Measurements from ENCODE around the gene IER5.
A peak's percentile ranks its signal among the peaks of the same experiment; 100 is the strongest.
"Not testable (repeated sequence)": the region's sequence is repeated elsewhere in the genome, so short reads cannot be mapped to it uniquely, and the experiment has no call there.

IER5 gene

DNA sequence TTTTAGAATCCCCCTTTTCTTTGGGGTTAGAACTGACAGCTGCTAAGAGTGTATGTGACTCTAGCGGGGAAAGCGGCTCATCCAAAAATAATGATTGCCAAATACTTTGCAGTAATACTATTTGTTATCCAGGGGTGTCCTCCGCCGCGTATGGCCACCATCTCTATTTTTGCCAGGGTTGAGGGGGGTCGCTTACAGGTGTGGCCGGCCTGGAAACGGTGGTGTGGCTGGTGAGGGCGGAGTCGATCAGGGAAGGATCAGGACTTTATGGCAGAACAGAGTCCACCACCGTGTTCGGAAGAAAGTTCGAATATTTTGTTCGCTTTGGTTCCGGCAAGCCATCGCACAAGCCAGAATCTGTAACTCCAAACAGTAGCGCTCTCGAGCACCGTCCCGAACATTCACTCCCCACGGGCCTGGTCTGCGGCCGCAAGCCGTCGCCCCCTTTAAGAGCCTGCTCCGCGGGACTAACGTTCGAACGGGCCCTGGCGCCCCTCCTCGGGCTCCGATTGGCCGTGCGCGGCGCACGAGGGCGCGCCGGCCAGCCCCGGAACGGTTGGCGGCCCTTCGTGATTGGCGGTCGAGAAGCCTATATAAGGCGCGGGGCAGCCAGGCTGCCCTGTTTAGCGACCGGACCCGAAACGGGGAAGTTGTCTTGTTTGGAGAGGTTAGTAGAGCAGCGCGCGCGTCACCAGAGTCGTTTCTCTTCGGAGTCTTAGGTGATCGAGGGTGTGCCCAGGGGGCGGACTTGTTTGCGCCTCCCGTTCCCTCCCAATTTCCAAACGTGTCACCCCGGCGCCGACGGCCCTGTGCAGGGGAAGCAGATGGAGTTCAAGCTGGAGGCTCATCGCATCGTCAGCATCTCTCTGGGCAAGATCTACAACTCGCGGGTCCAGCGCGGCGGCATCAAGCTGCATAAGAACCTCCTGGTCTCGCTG is at the start of gene IER5:
IER5 (plus strand) TSS at position 622 of the 938 bp plus-strand sequence; CDS start at position 825, 203 bp downstream.
- H3K4me3 ChIP-seq, result peak within 1 kb of the TSS; percentile 79
- DNase-seq (ENCODE audit: low spot score in 2 of 2), result peak; percentile 91 to 96
- no peaks in the 10 kb centered on the region for H3K27me3 ChIP-seq (ENCODE audit: low read depth)
- no peaks in the 10 kb centered on the region; the same call in none of the 2 replicates for H3K36me3 ChIP-seq (replicated peaks)
- H3K4me1 ChIP-seq, result peaks cover 23% of the 10 kb centered on the region
- in situ Hi-C loops (cut with MboI; ENCODE audit: low sequenced_read_pairs), result no loop called here
- H3K9me3 ChIP-seq, result no peaks in the 10 kb centered on the region

DNA sequence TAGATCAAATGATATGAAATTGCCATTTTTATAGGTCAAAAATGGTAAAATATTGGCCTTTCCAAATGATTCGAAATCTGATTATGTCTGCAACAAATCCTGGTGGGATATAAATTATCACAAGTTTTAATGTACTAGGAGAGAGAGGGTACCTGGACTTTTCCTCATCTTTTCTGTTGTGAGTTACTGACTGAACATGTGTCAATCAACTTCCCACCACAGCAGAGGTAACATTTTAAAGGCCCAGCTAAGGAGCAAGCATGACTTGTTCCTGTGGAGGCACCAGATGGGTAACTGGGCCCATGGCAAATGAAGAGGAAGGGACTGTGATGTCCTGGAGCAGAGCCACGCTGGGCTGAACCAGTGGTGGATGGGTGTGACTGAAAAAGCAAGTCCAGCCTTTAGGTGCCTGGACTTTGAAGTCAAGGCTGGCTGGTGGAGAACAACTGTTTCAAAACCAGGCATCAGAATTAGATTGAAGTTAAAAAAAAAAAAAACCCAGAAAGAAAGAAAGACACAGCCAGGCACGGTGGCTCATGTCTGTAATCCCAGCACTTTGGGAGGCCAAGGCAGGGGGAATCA is 48.1 kb upstream of the IER5 start:
- Histone ChIP-seq H3K9me3 (no peaks in the 10 kb centered on the region), H3K4me1 (peaks cover 13% of the 10 kb centered on the region), H3K4me3 (no peak overlapping the region), H3K36me3 (replicated peaks) (no peaks in the 10 kb centered on the region), H3K27me3 (ENCODE audit: low read depth) (no peaks in the 10 kb centered on the region)
- DNase-seq (ENCODE audit: low spot score in 2 of 2), result no peak
- in situ Hi-C loops (cut with MboI; ENCODE audit: low sequenced_read_pairs), result no loop called here

DNA sequence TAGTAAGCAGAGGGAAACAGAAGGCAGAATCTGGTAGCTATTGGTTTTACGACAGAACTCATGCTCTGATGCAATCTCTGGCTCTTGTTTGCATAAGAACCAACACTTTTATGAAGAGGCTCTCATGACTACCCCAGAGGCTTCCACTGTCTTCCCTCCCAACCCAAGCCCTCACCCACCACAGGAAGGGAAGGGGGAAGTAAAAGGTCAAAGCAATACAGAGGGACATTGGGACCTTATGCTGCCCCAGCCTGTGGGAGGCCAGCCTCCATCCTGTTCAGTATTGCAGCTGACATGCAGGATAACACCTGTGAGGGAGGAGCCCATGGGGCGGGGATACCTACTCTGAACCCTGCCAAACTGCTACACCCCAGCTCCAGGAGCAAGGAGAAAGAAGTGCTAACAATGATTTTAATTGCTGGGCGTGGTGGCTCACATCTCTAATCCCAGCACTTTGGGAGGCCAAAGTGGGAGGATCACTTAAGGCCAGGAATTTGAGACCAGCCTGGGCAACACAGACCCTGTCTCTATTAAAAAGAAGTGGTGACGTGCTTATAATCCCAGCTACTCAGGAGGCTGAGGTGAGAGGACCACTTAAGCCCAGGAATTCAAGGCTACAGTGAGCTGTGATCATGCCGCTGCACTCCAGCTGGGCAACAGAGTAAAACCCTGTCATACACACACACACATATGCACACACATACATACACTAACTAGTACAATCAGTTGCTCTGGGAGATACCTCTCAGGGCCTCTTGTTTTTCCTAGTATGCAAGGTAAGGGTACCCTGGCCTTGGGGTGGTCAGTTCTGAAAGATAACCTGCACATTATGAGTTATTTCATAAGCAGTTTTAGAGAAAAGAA is 45.2 kb upstream of the IER5 start:
- H3K4me3 ChIP-seq, result no peak overlapping the region
- in situ Hi-C loops (cut with MboI; ENCODE audit: low sequenced_read_pairs), result no loop called here
- H3K36me3 ChIP-seq (replicated peaks), result no peaks in the 10 kb centered on the region
- H3K9me3 ChIP-seq, result no peaks in the 10 kb centered on the region
- H3K27me3 ChIP-seq (ENCODE audit: low read depth), result no peaks in the 10 kb centered on the region
- peaks cover 13% of the 10 kb centered on the region for H3K4me1 ChIP-seq
- DNase-seq (ENCODE audit: low spot score in 2 of 2), result peak; percentile 53 to 54

DNA sequence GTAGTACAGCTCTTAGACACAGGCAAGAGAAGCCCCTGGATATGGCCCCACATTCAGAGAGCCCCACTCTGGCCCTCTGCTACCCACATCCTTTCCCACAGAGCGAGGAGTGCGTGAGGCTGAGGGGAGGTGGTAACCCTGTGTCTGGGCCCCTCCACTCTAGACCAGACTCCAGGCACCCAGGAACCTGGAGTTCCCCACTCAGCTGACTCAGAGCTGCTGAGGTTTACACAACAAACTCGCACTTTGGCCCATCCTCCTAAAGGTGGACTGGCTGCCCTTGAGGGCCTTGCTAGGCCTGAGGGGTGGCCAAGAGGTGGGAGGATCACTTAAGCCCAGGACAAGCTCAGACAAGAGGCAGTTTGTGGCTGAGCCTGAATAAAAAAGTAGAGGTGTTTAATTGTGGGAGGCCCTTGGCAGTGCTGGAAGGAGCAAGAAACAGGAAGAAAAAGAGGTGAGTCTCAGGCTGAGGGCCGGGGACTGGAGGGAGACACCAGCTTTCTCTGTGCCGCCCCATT is 44.0 kb upstream of the IER5 start:
- in situ Hi-C loops (cut with MboI; ENCODE audit: low sequenced_read_pairs), result no loop called here
- H3K27me3 ChIP-seq (ENCODE audit: low read depth), result no peaks in the 10 kb centered on the region
- H3K36me3 ChIP-seq (replicated peaks), result no peaks in the 10 kb centered on the region
- no peak for DNase-seq (ENCODE audit: low spot score in 2 of 2)
- H3K4me1 ChIP-seq, result peaks cover 13% of the 10 kb centered on the region
- H3K4me3 ChIP-seq, result no peak overlapping the region
- no peaks in the 10 kb centered on the region for H3K9me3 ChIP-seq

DNA sequence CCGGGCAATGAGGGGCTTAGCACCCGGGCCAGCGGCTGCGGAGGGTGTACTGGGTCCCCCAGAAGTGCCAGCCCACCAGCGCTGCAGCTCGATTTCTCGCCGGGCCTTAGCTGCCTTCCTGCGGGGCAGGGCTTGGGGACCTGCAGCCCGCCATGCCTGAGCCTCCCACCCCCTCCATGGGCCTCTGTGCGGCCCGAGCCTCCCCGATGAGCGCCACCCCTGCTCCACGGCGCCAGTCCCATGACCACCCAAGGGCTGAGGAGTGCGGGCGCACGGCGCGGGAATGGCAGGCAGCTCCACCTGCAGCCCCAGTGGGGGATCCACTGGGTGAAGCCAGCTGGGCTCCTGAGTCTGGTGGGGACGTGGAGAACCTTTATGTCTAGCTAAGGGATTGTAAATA is 42.6 kb upstream of the IER5 start:
- DNase-seq (ENCODE audit: low spot score in 2 of 2); H3K9me3 ChIP-seq; H3K36me3 ChIP-seq (replicated peaks); in situ Hi-C loops (cut with MboI; ENCODE audit: low sequenced_read_pairs); H3K4me3 ChIP-seq; H3K27me3 ChIP-seq (ENCODE audit: low read depth): not testable (repeated sequence)
- peaks cover 13% of the 10 kb centered on the region for H3K4me1 ChIP-seq

DNA sequence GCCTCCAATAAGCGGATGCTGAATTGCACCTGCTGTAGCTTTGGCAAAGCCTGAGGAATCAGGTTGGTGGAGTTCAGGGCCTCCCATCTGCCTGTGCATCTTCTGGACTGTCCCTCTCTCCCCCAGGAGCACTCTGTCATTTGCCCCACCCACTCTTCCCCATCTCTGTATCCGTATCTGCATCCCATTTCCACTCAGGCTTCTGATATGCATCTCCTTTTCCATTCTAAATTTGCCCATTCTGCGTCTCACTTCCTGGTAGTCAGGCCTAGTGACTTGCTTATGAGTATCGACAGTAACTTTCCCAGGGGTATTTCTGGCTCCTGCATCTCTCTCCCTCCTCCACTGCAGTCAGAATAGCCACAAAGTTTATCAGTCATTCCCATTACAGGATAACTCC is 39.1 kb upstream of the IER5 start:
- Histone ChIP-seq H3K36me3 (replicated peaks) (no peaks in the 10 kb centered on the region), H3K9me3 (no peaks in the 10 kb centered on the region), H3K27me3 (ENCODE audit: low read depth) (no peaks in the 10 kb centered on the region), H3K4me3 (no peak overlapping the region), H3K4me1 (no peaks in the 10 kb centered on the region)
- no peak for DNase-seq (ENCODE audit: low spot score in 2 of 2)
- in situ Hi-C loops (cut with MboI; ENCODE audit: low sequenced_read_pairs), result no loop called here

DNA sequence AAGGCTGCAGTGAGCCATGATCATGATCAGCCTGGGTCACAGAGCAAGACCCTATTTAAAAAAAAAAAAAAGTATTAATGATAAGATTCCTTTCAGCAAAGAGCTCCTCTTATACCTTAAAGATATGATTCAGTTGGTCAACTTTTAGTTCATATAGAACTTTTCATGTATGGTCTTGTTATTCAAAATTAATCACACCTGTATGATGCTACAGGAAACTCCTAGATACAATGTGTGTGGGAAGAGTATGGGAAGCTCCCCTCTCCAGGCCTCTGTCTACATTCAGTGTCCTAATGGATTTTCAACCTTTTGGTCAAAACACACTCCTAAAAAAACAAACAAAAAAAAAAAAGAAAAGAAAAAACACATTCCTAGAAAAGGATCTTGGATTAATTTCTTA is 37.6 kb upstream of the IER5 start:
- H3K4me1 ChIP-seq, result no peaks in the 10 kb centered on the region
- DNase-seq (ENCODE audit: low spot score in 2 of 2), result no peak
- H3K36me3 ChIP-seq (replicated peaks), result no peaks in the 10 kb centered on the region
- no peak overlapping the region for H3K4me3 ChIP-seq
- H3K9me3 ChIP-seq, result no peaks in the 10 kb centered on the region
- in situ Hi-C loops (cut with MboI; ENCODE audit: low sequenced_read_pairs), result no loop called here
- no peaks in the 10 kb centered on the region for H3K27me3 ChIP-seq (ENCODE audit: low read depth)

- in situ Hi-C loops (cut with MboI; ENCODE audit: low sequenced_read_pairs), result no loop called here
- no peaks in the 10 kb centered on the region; the same call in 1 of the 2 replicates for H3K4me1 ChIP-seq
- no peak overlapping the region for H3K4me3 ChIP-seq
- H3K36me3 ChIP-seq (replicated peaks), result no peaks in the 10 kb centered on the region
- no peaks in the 10 kb centered on the region for H3K27me3 ChIP-seq (ENCODE audit: low read depth)
- DNase-seq (ENCODE audit: low spot score in 2 of 2), result no peak
- H3K9me3 ChIP-seq, result 0 out of 2 replicates have a peak, but pooled peaks cover 2% of the 10 kb centered on the region
Observed at GRCh38 chr1:181056560-181056959, 31.9 kb upstream of the IER5 start.

DNA sequence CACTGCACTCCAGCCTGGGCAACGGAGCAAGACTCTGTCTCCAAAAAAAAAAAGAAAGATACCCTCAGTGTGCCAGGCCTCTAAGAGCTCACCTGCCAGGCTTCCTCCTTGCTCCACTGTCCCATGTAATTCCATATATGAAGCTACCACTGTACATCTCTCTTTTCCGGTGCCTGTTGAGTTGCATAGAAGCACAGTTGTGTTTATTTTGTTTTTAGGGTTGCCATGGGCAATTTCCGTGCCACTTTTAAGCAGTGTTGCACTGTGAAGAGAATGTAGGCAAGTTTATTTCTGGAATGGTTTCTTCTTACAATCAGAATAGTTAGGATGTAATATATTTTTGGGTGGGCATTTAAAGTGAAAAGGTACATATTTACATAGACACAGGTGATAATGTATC is 31.4 kb upstream of the IER5 start:
- Histone ChIP-seq H3K9me3 (0 out of 2 replicates have a peak, but pooled peaks cover 2% of the 10 kb centered on the region), H3K4me3 (no peak overlapping the region), H3K4me1 (no peaks in the 10 kb centered on the region; the same call in 1 of the 2 replicates), H3K27me3 (ENCODE audit: low read depth) (no peaks in the 10 kb centered on the region), H3K36me3 (replicated peaks) (no peaks in the 10 kb centered on the region)
- in situ Hi-C loops (cut with MboI; ENCODE audit: low sequenced_read_pairs), result no loop called here
- DNase-seq (ENCODE audit: low spot score in 2 of 2), result no peak

DNA sequence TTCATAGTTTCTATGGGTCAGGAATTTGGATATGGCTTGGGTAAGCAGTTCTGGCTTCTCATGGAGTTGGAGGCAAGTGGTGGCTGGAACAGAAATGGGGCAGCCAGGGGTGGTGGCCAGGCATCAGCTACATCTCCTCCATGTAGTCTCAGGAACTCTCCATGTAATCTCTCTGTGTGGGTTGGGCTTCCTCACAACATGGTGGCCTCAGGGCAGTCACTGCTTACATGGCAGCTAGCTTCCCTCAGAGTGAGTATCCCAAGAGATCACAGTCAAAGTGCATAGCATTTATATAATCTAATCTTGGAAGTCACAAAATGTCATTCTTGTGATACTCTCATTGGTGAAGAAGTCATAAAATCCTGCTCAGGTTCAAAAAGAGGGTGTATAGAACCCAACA is 29.1 kb upstream of the IER5 start:
- H3K27me3 ChIP-seq (ENCODE audit: low read depth), result no peaks in the 10 kb centered on the region
- no peak overlapping the region for H3K4me3 ChIP-seq
- in situ Hi-C loops (cut with MboI; ENCODE audit: low sequenced_read_pairs), result no loop called here
- peaks cover 14% of the 10 kb centered on the region for H3K4me1 ChIP-seq
- no peak for DNase-seq (ENCODE audit: low spot score in 2 of 2)
- 0 out of 2 replicates have a peak, but pooled peaks cover 2% of the 10 kb centered on the region for H3K9me3 ChIP-seq
- no peaks in the 10 kb centered on the region for H3K36me3 ChIP-seq (replicated peaks)

DNA sequence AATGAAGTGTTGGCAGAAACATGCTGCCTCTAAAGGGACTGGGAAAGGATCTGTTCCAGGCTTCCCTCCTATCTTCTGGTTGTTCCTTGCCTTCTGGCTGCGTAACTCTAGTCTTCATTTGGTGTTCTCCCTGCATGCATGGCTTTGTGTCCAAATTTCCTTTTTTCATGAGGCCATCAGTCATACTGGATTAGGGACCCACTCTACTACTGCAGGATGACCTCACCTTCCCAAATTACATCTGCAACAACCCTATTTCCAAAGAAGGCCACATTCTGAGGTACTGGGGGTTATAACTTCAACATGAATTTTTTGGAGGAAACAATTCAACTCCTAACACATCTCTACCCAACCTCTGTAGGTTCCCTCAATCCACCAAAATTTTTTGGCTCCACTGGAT is 28.4 kb upstream of the IER5 start:
- Histone ChIP-seq H3K36me3 (replicated peaks) (no peaks in the 10 kb centered on the region), H3K4me1 (peaks cover 20% of the 10 kb centered on the region), H3K9me3 (0 out of 2 replicates have a peak, but pooled peaks cover 2% of the 10 kb centered on the region), H3K27me3 (ENCODE audit: low read depth) (no peaks in the 10 kb centered on the region), H3K4me3 (no peak overlapping the region)
- no peak for DNase-seq (ENCODE audit: low spot score in 2 of 2)
- in situ Hi-C loops (cut with MboI; ENCODE audit: low sequenced_read_pairs), result no loop called here

GRCh38 chr1:181060947-181061346 is 27.6 kb upstream of the IER5 start:
- H3K9me3 ChIP-seq; DNase-seq (ENCODE audit: low spot score in 2 of 2); H3K27me3 ChIP-seq (ENCODE audit: low read depth); in situ Hi-C loops (cut with MboI; ENCODE audit: low sequenced_read_pairs); H3K36me3 ChIP-seq (replicated peaks); H3K4me3 ChIP-seq: not testable (repeated sequence)
- peaks cover 24% of the 10 kb centered on the region for H3K4me1 ChIP-seq

DNA sequence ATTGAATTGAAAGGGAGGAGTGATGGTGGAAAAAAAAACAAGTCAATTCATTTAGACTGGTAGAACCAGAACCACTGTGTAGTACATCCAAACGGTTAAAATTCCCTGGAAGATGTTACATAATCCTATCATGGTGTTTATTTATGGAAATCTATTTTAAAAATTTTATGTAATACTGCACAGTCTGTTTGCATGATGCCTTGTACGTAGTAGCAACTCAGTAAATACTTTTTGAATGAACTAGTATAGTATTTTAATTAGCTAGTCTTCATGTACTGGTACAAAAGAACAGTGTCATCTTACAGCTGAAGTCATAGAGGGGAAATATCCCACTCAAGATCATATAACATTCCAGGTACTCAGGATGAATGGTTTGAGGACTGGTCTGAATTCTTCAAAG is 27.0 kb upstream of the IER5 start:
- Histone ChIP-seq H3K4me3 (no peak overlapping the region), H3K36me3 (replicated peaks) (no peaks in the 10 kb centered on the region), H3K9me3 (0 out of 2 replicates have a peak, but pooled peaks cover 2% of the 10 kb centered on the region), H3K4me1 (peaks cover 29% of the 10 kb centered on the region), H3K27me3 (ENCODE audit: low read depth) (no peaks in the 10 kb centered on the region)
- in situ Hi-C loops (cut with MboI; ENCODE audit: low sequenced_read_pairs), result no loop called here
- no peak for DNase-seq (ENCODE audit: low spot score in 2 of 2)
